Tibial artery (tissue), 4 donors: ENCODE results near the gene GLMN.
"Not testable (repeated sequence)": the region's sequence is repeated elsewhere in the genome, so short reads cannot be mapped to it uniquely, and the experiment has no call there.

Source experiments
- DNase-seq, 2 donors: peaks; one replicate each; pipeline ENCODE4 v3.0.0-alpha.2; 2019
- H3K27ac ChIP-seq, 2 donors: fragments of 200-600 bp; sonication (generic) in 1 of 2; 1 replicate in 1 of 2; 2 replicates in 1 of 2; pipeline ENCODE4 v1.5.1; 2018 to 2019; ENCODE audit warnings: mild to moderate bottlenecking in 1 of 2
- H3K27me3 ChIP-seq, 2 donors: fragments of 200-600 bp; sonication (generic) in 1 of 2; one replicate each; pipeline versions ENCODE4 v1.5.1 to v1.6.0; 2016 to 2019
- H3K36me3 ChIP-seq, 3 donors: fragments of 200-600 bp; sonication (generic) in 2 of 3; one replicate each; pipeline ENCODE4 v1.5.1; 2016 to 2019; ENCODE audit warnings: mild to moderate bottlenecking in 2 of 3
- H3K4me1 ChIP-seq, 4 donors: fragments of 200-600 bp; sonication (generic) in 2 of 4; 1 replicate in 3 of 4; 2 replicates in 1 of 4; pipeline ENCODE4 v1.5.1; 2016 to 2019
- H3K4me3 ChIP-seq, 2 donors: fragments of 200-600 bp; sonication (generic) in 1 of 2; 1 replicate in 1 of 2; 2 replicates in 1 of 2; pipeline ENCODE4 v1.5.1; 2018 to 2019; ENCODE audit warnings: mild to moderate bottlenecking in 2 of 2
- H3K9me3 ChIP-seq, 3 donors: fragments of 200-600 bp; sonication (generic) in 1 of 3; one replicate each; pipeline ENCODE4 v1.5.1; 2016 to 2019
- CTCF ChIP-seq, 2 experiments: fragments of 200-600 bp in 1 of 2; fragments of 450-650 bp in 1 of 2; IDR thresholded peaks; one replicate each; pipeline ENCODE4 v1.5.1; 2017 to 2019; ENCODE audit warnings: antibody characterized with exemption in 2 of 2, mild to moderate bottlenecking in 1 of 2, moderate library complexity in 1 of 2
- intact Hi-C: fragments of 100-400 bp; cut with DNase I; formaldehyde crosslinking; loops from one replicate; pipeline ENCODE4 v1.15.0; 2023; ENCODE audit warnings: low total_unique reads

Gene GLMN

GRCh38 chr1:92273039-92273438, 25.7 kb downstream of the GLMN start:
- TF ChIP-seq CTCF (IDR thresholded peaks at IDR 0.05) = no peak
- H3K27me3 ChIP-seq = no peaks in the 10 kb centered on the region
- intact Hi-C loops = no loop called here
- no peak overlapping the region for H3K27ac ChIP-seq
- no peaks in the 10 kb centered on the region for H3K4me1 ChIP-seq
- DNase-seq = no peak
- H3K36me3 ChIP-seq = peaks cover 10 to 69% (median 12%) of the 10 kb centered on the region in 3 donors
- no peaks in the 10 kb centered on the region for H3K9me3 ChIP-seq
- no peak overlapping the region for H3K4me3 ChIP-seq

- intact Hi-C loops = no loop called here
- Histone ChIP-seq H3K4me1 (no peaks in the 10 kb centered on the region), H3K36me3 (peaks cover 40 to 64% (median 60%) of the 10 kb centered on the region in 3 donors), H3K27ac (no peak overlapping the region), H3K9me3 (no peaks in the 10 kb centered on the region), H3K27me3 (no peaks in the 10 kb centered on the region), H3K4me3 (no peak overlapping the region)
- DNase-seq = no peak
- no peak for TF ChIP-seq CTCF (IDR thresholded peaks at IDR 0.05)
Observed at GRCh38 chr1:92262516-92262915, 36.3 kb downstream of the GLMN start.

- H3K9me3 ChIP-seq = peaks cover 0 to 4% (median 0%) of the 10 kb centered on the region in 3 donors
- no peaks in the 10 kb centered on the region for H3K27me3 ChIP-seq
- intact Hi-C loops = no loop called here
- DNase-seq = no peak
- no peak overlapping the region for H3K27ac ChIP-seq
- no peak overlapping the region for H3K4me3 ChIP-seq
- H3K4me1 ChIP-seq = no peaks in the 10 kb centered on the region
- peaks cover 41 to 80% (median 61%) of the 10 kb centered on the region in 3 donors for H3K36me3 ChIP-seq
- no peak for TF ChIP-seq CTCF (IDR thresholded peaks at IDR 0.05)
Observed at GRCh38 chr1:92259350-92259749, 39.4 kb downstream of the GLMN start.

GRCh38 chr1:92254714-92255113, 44.1 kb downstream of the GLMN start:
- intact Hi-C loops, H3K4me1 ChIP-seq, H3K27ac ChIP-seq, H3K4me3 ChIP-seq, H3K27me3 ChIP-seq, DNase-seq, H3K9me3 ChIP-seq: not testable (repeated sequence)
- peaks cover 39 to 58% (median 45%) of the 10 kb centered on the region in 3 donors for H3K36me3 ChIP-seq

GRCh38 chr1:92244376-92244775, 54.4 kb downstream of the GLMN start:
- no peak overlapping the region for H3K4me3 ChIP-seq
- no peaks in the 10 kb centered on the region for H3K27me3 ChIP-seq
- DNase-seq = no peak
- intact Hi-C loops = no loop called here
- TF ChIP-seq CTCF (IDR thresholded peaks at IDR 0.05) = no peak
- H3K36me3 ChIP-seq = peaks cover 8 to 10% (median 8%) of the 10 kb centered on the region in 3 donors
- H3K9me3 ChIP-seq = no peaks in the 10 kb centered on the region
- peaks cover 0 to 9% (median 4%) of the 10 kb centered on the region in 4 donors for H3K4me1 ChIP-seq
- no peak overlapping the region for H3K27ac ChIP-seq

- Histone ChIP-seq H3K27me3 (no peaks in the 10 kb centered on the region), H3K27ac (no peak overlapping the region), H3K9me3 (no peaks in the 10 kb centered on the region), H3K4me3 (no peak overlapping the region), H3K36me3 (no peaks in the 10 kb centered on the region), H3K4me1 (peaks cover 0 to 9% (median 4%) of the 10 kb centered on the region in 4 donors)
- DNase-seq = no peak
- intact Hi-C loops = no loop called here
- no peak for TF ChIP-seq CTCF (IDR thresholded peaks at IDR 0.05)
Observed at GRCh38 chr1:92240034-92240433, 58.8 kb downstream of the GLMN start.
